ENCODE data around the gene NEUROG1. TPM values are rescaled to one million over a fixed set of nuclear protein-coding genes. Genes with fewer than 3 reads are reported as not detected.

NEUROG1 gene
- total RNA-seq, 4 donors from 2014 or later: not detected

DNA sequence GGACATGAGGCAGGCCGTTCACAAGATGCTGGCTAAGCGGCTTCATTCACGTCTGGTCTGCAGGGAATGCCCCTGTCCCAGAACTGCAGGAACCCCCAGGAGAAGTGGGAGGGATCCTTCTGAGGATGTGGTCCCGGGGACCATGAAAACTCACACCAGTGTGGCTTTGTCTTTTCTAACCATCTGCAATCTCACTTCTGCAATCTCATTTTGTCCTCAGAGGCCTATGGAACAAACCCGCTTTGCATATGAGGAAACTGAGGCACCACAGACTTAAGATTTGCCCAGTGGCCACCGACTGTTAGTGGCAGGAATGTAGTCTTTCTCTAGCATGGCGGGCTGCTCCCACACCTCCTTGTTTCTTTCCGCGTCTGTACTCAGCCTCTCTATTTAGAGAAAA is 36.1 kb upstream of the NEUROG1 start:
- Histone ChIP-seq H3K4me3 (no peak overlapping the region), H3K27me3 (no peaks in the 10 kb centered on the region), H3K9me3 (no peaks in the 10 kb centered on the region), H3K27ac (no peak overlapping the region), H3K4me1 (no peaks in the 10 kb centered on the region), H3K36me3 (no peaks in the 10 kb centered on the region)
- TF ChIP-seq, protein P1, sequence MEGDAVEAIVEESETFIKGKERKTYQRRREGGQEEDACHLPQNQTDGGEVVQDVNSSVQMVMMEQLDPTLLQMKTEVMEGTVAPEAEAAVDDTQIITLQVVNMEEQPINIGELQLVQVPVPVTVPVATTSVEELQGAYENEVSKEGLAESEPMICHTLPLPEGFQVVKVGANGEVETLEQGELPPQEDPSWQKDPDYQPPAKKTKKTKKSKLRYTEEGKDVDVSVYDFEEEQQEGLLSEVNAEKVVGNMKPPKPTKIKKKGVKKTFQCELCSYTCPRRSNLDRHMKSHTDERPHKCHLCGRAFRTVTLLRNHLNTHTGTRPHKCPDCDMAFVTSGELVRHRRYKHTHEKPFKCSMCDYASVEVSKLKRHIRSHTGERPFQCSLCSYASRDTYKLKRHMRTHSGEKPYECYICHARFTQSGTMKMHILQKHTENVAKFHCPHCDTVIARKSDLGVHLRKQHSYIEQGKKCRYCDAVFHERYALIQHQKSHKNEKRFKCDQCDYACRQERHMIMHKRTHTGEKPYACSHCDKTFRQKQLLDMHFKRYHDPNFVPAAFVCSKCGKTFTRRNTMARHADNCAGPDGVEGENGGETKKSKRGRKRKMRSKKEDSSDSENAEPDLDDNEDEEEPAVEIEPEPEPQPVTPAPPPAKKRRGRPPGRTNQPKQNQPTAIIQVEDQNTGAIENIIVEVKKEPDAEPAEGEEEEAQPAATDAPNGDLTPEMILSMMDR (IDR thresholded peaks at IDR 0.05): no peak
- no peak for TF ChIP-seq POLR2A (IDR thresholded peaks at IDR 0.05)
- no peak for DNase-seq
- intact Hi-C loops (cut with DNase I; ENCODE audit: low total_unique reads): no loop called here

DNA sequence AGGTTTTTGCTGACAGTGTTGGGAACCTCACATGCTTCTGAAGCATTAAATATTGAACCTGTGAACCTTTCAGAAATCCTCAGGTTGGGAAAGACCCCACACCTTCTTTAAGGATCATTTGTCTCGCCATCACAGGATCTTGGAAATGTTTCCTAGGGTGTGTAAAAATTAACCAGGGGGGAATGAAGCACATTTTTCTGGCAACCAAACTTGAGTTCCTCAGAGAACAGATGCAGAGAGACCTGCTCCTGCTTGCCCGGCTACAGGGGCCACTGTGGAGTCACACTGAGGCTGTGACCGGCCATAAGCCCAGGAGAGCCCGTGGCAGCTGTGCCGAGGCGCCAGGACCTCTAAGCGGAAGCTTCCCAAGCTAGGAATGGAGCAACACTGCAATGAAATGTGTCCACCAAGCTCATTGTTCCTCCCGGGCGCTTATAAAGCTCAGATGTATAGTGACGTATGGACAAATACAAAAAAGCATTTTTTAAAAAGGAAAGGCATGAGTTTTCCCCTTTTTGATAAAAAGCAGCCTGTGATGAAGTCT is 35.4 kb upstream of the NEUROG1 start:
- Histone ChIP-seq H3K27ac (no peak overlapping the region), H3K4me3 (no peak overlapping the region), H3K36me3 (no peaks in the 10 kb centered on the region), H3K9me3 (no peaks in the 10 kb centered on the region), H3K27me3 (no peaks in the 10 kb centered on the region), H3K4me1 (no peaks in the 10 kb centered on the region)
- DNase-seq: no peak
- intact Hi-C loops (cut with DNase I; ENCODE audit: low total_unique reads): no loop called here
- no peak for TF ChIP-seq POLR2A (IDR thresholded peaks at IDR 0.05)
- TF ChIP-seq, protein P1 (IDR thresholded peaks at IDR 0.05): no peak

DNA sequence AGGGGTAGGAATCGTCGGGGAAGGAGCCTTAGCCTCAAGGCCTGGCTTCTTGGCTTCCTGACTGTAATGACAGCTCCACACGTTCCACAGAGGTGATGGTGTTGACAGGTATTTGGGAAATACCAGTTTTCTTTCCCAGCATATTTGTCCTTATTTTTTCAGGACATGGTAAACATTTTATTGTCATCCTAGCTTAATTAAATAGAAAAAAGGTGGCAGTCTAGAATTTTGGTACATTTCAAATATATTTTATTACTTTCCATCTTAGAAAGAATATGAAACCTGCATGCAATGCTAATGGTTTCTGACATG is 34.6 kb upstream of the NEUROG1 start:
- Histone ChIP-seq H3K27me3 (no peaks in the 10 kb centered on the region), H3K4me1 (no peaks in the 10 kb centered on the region), H3K36me3 (no peaks in the 10 kb centered on the region), H3K9me3 (no peaks in the 10 kb centered on the region), H3K4me3 (no peak overlapping the region), H3K27ac (no peak overlapping the region)
- no peak for DNase-seq
- intact Hi-C loops (cut with DNase I; ENCODE audit: low total_unique reads): no loop called here
- TF ChIP-seq, protein P1 (IDR thresholded peaks at IDR 0.05): no peak
- no peak for TF ChIP-seq POLR2A (IDR thresholded peaks at IDR 0.05)

DNA sequence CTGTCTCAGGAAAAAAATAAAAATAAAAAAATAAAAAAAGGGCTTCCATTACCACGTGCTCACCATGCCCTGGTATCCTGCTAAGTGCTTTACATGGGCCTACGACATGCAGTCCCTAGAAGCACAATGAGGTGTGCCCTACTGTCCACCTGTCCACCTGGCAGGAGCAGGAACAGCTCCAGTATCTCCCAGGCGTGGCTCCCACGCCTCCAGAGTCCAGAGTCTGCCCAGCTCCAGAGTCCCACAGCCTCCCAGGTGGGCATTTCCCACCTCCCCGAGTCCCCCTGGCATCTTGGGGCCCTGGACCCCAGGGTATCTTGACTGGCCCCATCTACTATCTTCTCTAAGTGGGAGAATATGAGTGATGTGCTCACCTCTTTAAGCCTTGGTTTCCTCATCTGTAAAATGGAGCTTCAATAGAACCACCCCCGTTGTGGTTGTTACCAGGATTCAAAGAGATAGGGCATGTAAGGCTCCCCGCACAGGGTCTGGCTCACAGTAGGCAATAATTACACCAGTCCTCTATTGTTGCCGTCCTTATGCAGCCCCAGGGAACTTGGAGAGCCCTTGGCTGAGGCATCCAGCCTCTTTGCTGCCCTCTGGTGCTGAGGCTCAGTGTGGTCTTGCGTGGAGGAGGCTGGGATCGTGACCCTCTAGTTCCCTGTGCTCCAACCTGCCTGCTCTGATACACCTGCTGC is 34.1 kb upstream of the NEUROG1 start:
- TF ChIP-seq POLR2A (IDR thresholded peaks at IDR 0.05): no peak
- TF ChIP-seq, protein P1 (IDR thresholded peaks at IDR 0.05): no peak
- Histone ChIP-seq H3K9me3 (no peaks in the 10 kb centered on the region), H3K27me3 (no peaks in the 10 kb centered on the region), H3K4me3 (no peak overlapping the region), H3K4me1 (no peaks in the 10 kb centered on the region), H3K27ac (no peak overlapping the region), H3K36me3 (no peaks in the 10 kb centered on the region)
- intact Hi-C loops (cut with DNase I; ENCODE audit: low total_unique reads): no loop called here
- DNase-seq: no peak

DNA sequence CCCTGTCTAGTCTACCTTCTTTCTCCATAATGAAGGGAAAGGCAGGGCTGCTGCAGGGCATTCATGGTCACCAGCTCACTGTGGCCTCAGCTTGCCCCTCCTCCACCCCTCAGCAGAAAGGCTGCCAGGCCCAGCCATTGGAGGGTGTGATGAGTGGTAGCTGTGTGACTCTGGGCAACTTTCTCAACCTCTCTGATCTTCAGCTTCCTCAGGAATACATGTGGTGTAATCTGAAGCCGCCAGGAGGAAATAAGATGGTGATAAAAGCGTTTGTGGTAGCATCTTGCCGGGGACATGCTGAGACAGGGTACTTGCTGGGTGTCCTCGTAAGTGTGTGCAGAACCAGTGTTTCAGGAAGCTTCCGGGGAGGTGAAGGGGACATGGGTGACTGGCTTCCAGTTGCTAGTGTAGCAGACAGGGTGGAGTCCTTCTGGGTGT is 33.2 kb upstream of the NEUROG1 start:
- no peak overlapping the region for H3K27ac ChIP-seq
- H3K9me3 ChIP-seq: no peaks in the 10 kb centered on the region
- no peaks in the 10 kb centered on the region for H3K36me3 ChIP-seq
- no peaks in the 10 kb centered on the region for H3K4me1 ChIP-seq
- DNase-seq: no peak
- no peak overlapping the region for H3K4me3 ChIP-seq
- intact Hi-C loops (cut with DNase I; ENCODE audit: low total_unique reads): no loop called here
- TF ChIP-seq, protein P1 (IDR thresholded peaks at IDR 0.05): no peak
- no peak for TF ChIP-seq POLR2A (IDR thresholded peaks at IDR 0.05)
- H3K27me3 ChIP-seq: no peaks in the 10 kb centered on the region
